Neural cell (in vitro differentiated cells): Measurements from ENCODE around the gene PNLIP.

Experiments
- CTCF ChIP-seq: fragments of 450-650 bp; IDR thresholded peaks from 2 replicates; pipeline ENCODE4 v1.5.1; 2014; ENCODE audit warnings: antibody characterized with exemption, mild to moderate bottlenecking, moderate library complexity; ENCODE audit not compliant: poor library complexity, severe bottlenecking
- EP300 ChIP-seq: fragments of 450-650 bp; conservative IDR thresholded peaks from 2 replicates; pipeline ENCODE4 v1.6.1; 2014; ENCODE audit warnings: antibody characterized with exemption, mild to moderate bottlenecking, moderate library complexity; ENCODE audit not compliant: poor library complexity, severe bottlenecking
- EZH2 ChIP-seq: fragments of 200-600, 300-800 bp; shearing (Covaris generic), sonication (generic); IDR thresholded peaks from 2 replicates; pipeline ENCODE4 v1.6.1; 2014; ENCODE audit warnings: antibody characterized with exemption, low read length, borderline replicate concordance, mild to moderate bottlenecking; ENCODE audit not compliant: insufficient read depth, poor library complexity, severe bottlenecking
- POLR2AphosphoS5 ChIP-seq: IDR thresholded peaks from 2 replicates; pipeline ENCODE4 v1.6.1; 2012
- REST ChIP-seq: IDR thresholded peaks from 2 replicates; pipeline ENCODE4 v1.6.1; 2012; ENCODE audit warnings: borderline replicate concordance
- TAF1 ChIP-seq: IDR thresholded peaks from 2 replicates; pipeline ENCODE4 v1.6.1; 2012; ENCODE audit warnings: low read depth

- TF ChIP-seq EP300 (no peak), EZH2 (no peak), CTCF (no peak), POLR2AphosphoS5 (no peak), REST (no peak), TAF1 (no peak)
Observed at GRCh38 chr10:116598329-116598728, 52.6 kb downstream of the PNLIP start.
